HuH-7.5 (cell line): ENCODE data around the gene RNF113B.

ENCODE experiments used
- DNase-seq: peaks from one replicate; pipeline ENCODE4 v3.0.0; 2011; ENCODE audit warnings: low spot score

The RNF113B gene

DNA sequence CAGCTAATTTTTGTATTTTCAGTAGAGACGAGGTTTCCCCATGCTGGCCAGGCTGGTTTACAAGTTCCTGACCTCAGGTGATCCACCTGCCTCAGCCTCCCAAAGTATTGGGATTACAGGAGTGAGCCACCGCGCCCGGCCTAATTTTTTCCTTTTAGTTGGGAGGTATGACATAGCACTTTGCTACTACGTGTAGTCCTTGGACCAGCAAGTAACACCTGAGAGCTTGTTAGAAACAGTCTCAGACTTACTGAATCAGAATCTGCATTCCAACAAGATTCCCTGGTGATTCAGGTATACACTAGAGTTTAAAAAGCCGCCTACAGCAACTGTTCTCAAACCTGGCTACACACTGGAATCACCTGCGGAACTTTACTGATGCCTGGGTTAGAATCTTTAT lies 36.0 kb downstream of the RNF113B start:
- DNase-seq = no peak

DNA sequence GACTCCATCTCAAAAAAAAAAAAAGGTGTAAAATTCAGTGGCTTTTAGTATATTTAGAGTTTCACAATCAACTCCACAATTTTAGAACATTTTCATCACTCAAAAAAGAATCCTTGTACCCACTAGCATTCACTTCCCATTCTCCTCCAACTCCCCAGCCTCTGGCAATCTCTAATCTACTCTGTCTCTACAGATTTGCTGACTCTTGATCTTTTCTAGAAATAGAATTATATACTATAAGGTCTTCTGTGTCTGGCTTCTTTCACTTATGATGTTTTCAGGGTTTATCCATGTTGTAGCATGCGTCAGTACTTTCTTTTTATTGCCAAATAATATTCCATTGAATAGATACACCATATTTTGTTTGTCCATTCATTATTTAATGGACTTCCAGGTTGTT lies 42.2 kb downstream of the RNF113B start:
- DNase-seq = no peak

DNA sequence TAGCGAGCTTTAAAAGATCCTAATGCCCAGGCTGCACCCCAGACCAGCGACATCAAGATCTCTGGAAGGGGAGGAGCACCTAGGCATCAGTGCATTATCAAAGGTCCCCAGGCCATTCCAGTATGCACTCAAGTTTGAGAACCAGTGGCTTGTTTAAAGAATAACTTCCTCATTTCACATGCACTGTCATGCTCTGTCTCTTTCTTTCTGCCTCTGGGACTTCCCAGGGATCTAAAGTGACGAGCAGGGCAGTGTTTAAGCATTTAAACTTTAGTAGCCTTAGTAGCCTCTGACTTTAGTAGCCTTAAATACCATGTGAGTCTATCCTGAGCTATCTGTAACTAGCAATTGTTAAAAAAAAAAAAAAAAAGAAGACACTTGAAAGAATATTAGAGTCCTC lies 43.1 kb downstream of the RNF113B start:
- DNase-seq = no peak

DNA sequence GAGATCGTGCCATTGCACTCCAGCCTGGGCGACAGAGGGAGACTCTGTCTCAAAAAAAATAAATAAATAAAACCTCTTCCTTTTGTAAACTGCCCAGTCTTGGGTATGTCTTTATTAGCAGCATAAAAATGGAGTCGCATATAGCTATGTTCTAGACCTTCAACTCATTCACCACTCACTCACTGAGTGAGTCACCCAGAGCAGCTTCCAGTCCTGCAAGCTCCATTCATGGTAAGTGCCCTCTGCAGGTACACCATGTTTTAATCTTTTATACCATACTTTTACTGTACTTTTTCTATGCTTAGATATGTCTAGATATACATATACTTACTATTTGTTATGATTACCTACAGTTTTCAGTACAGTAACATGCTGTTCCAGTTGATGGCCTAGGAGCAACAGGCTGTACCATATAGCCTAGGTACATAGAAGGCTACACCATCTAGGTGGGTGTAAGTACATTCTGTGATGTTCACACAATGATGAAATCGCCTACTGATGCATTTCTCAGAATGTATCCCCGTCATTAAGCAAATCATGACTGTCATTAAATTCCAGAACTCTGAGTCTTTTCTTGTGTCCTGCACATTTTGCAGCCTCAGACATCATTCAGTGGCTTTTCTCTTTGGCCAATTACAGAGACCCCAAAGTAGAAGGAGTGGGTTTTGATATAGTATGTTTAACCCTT lies 47.9 kb downstream of the RNF113B start:
- no peak for DNase-seq
